Lung (tissue), 12 donors: ENCODE results near the gene MAP3K12. TPM values are rescaled to one million over a fixed set of nuclear protein-coding genes. Genes with fewer than 3 reads are reported as not detected.

Source experiments
- ATAC-seq: fragments of 200-7000 bp; cut with Tn5 transposase; one replicate; pipeline ENCODE4 v1.9.1; 2020; ENCODE audit warnings: moderate number of reproducible peaks; ENCODE audit not compliant: insufficient read depth, low FRiP score
- DNase-seq, 3 donors: peaks; one replicate each; pipeline ENCODE4 v3.0.0-alpha.2; 2013 to 2017
- H3K27ac ChIP-seq, 2 donors: one replicate each; pipeline ENCODE4 v1.5.1; 2013; ENCODE audit warnings: mild to moderate bottlenecking in 2 of 2, moderate library complexity in 2 of 2, control low read depth in 1 of 2, inconsistent platforms in 1 of 2, low read depth in 1 of 2, low read length in 1 of 2
- H3K27me3 ChIP-seq, 3 donors: one replicate each; pipeline ENCODE4 v1.5.1; 2013; ENCODE audit warnings: low read length in 2 of 3; ENCODE audit not compliant: control insufficient read depth in 3 of 3, insufficient read depth in 3 of 3
- H3K36me3 ChIP-seq, 4 donors: one replicate each; pipeline ENCODE4 v1.5.1; 2013; ENCODE audit warnings: low read length in 4 of 4, mild to moderate bottlenecking in 1 of 4, moderate library complexity in 1 of 4; ENCODE audit not compliant: control insufficient read depth in 4 of 4, insufficient read depth in 4 of 4
- H3K4me1 ChIP-seq, 5 donors: one replicate each; pipeline ENCODE4 v1.5.1; 2013; ENCODE audit warnings: low read length in 5 of 5, mild to moderate bottlenecking in 2 of 5, moderate library complexity in 1 of 5; ENCODE audit not compliant: control insufficient read depth in 5 of 5, insufficient read depth in 5 of 5
- H3K4me3 ChIP-seq: one replicate; pipeline ENCODE4 v1.5.1; 2013; ENCODE audit warnings: mild to moderate bottlenecking, control low read depth, moderate library complexity
- H3K9ac ChIP-seq, 2 donors: one replicate each; pipeline ENCODE4 v1.5.1; 2013; ENCODE audit warnings: low read length in 2 of 2, control low read depth in 1 of 2; ENCODE audit not compliant: insufficient read depth in 1 of 2
- H3K9me3 ChIP-seq, 4 donors: one replicate each; pipeline ENCODE4 v1.5.1; 2013; ENCODE audit warnings: low read length in 3 of 4, mild to moderate bottlenecking in 1 of 4, moderate library complexity in 1 of 4; ENCODE audit not compliant: control insufficient read depth in 4 of 4, insufficient read depth in 3 of 4
- WGBS, 2 donors: extraction: QIAGEN DNeasy Blood & Tissue Kit; methylation state at CpG; one replicate each; pipeline ENCODE4 v1.1.7; 2013; 5-methylcytosine and 5-hydroxymethylcytosine counted together
- polyA plus RNA-seq, 2 donors: library from polyadenylated mRNA; stranded (reverse); fragments of 200-250 nt; gene quantifications; one replicate each; pipeline ENCODE4 v1.2.1, GENCODE V29; 2013
- total RNA-seq, 2 donors: library from RNA; depleted of rRNA in 1 of 2; stranded (reverse); fragments of >200 nt in 1 of 2; gene quantifications; one replicate each; pipeline ENCODE4 v1.2.1, GENCODE V29; 2014 to 2021
- TF ChIP-seq, protein P1 (sequence below): IDR thresholded peaks from 2 replicates; pipeline ENCODE4 v1.5.1; 2012; ENCODE audit warnings: mild to moderate bottlenecking; ENCODE audit errors: control extremely low read depth, extremely low read depth
- donor health status: control.
- donor health status: control.
- donor health status: Bipolar disorder and iron deficiency.
- donor health status: healthy.
- donor health status: DM: yes; HTN: yes; CAD: no.

MAP3K12 gene
- total and polyA plus RNA-seq, 4 donors: 13.4 to 25.4 (median 20.1) TPM

DNA sequence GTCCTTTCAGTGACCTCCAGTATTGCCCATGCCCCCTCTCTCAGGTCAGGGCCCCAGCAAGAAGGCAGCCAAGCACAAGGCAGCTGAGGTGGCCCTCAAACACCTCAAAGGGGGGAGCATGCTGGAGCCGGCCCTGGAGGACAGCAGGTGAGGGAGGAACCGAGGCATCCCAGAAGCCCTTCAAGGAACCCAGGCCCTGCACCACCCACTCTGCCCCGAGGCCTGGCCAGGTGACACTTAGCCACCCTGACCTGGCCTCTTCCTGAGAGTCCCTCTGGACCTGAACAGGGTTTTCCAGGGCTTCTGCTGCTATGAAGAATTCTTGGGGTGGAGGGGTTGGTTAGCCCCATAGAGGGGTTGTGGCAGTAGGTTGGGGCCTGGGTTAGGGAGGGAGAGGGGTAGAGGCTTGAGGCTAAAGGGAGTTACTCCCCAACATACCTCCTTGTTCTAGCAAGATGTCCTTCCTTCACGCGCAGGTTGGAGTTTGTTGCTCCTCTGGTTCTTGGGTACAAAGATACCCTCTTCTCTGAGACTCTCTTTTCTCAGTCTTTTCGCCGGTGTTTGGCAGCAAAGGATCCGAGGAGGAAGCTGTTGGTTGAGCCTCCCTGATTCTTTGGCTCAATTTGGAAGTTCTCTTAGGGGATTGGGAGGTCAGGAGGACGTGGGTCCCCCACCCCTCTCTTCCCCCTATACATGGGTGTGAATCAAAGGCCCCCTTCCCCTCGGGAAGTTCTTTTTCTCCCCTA lies 3.9 kb upstream of the MAP3K12 start:
- ATAC-seq (no peak), DNase-seq (no peak)
- peak overlapping the region in 1 of 2 donors; percentile 72 for H3K27ac ChIP-seq
- peaks cover 5 to 40% (median 15%) of the 10 kb centered on the region in 5 donors for H3K4me1 ChIP-seq
- peaks cover 0 to 27% (median 13%) of the 10 kb centered on the region in 4 donors for H3K36me3 ChIP-seq
- 71 to 87% methylated on average over 10 of the region's 10 CpGs for WGBS, 2 donors
- TF ChIP-seq, protein P1, sequence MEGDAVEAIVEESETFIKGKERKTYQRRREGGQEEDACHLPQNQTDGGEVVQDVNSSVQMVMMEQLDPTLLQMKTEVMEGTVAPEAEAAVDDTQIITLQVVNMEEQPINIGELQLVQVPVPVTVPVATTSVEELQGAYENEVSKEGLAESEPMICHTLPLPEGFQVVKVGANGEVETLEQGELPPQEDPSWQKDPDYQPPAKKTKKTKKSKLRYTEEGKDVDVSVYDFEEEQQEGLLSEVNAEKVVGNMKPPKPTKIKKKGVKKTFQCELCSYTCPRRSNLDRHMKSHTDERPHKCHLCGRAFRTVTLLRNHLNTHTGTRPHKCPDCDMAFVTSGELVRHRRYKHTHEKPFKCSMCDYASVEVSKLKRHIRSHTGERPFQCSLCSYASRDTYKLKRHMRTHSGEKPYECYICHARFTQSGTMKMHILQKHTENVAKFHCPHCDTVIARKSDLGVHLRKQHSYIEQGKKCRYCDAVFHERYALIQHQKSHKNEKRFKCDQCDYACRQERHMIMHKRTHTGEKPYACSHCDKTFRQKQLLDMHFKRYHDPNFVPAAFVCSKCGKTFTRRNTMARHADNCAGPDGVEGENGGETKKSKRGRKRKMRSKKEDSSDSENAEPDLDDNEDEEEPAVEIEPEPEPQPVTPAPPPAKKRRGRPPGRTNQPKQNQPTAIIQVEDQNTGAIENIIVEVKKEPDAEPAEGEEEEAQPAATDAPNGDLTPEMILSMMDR: no peak
- no peaks in the 10 kb centered on the region for H3K9me3 ChIP-seq
- no peaks in the 10 kb centered on the region for H3K27me3 ChIP-seq
- no peak overlapping the region for H3K4me3 ChIP-seq
- H3K9ac ChIP-seq: peak overlapping the region; percentile 0 to 34

GRCh38 chr12:53502331-53502730 lies 3.1 kb upstream of the MAP3K12 start:
- no peak overlapping the region for H3K4me3 ChIP-seq
- WGBS, 2 donors: 54 to 65% methylated on average over 9 of the region's 9 CpGs
- H3K4me1 ChIP-seq: peaks cover 5 to 40% (median 15%) of the 10 kb centered on the region in 5 donors
- H3K9me3 ChIP-seq: no peaks in the 10 kb centered on the region
- DNase-seq (peak in 1 of 3 donors; percentile 40), ATAC-seq (no peak)
- TF ChIP-seq, protein P1: no peak
- H3K27me3 ChIP-seq: no peaks in the 10 kb centered on the region
- peak overlapping the region; percentile 56 to 99 for H3K27ac ChIP-seq
- H3K9ac ChIP-seq: peak overlapping the region in 1 of 2 donors; percentile 75
- H3K36me3 ChIP-seq: peaks cover 0 to 29% (median 13%) of the 10 kb centered on the region in 4 donors

GRCh38 chr12:53501615-53502181 lies 2.4 kb upstream of the MAP3K12 start:
- peaks cover 5 to 43% (median 15%) of the 10 kb centered on the region in 5 donors for H3K4me1 ChIP-seq
- no peak for DNase-seq
- ATAC-seq: no peak
- WGBS, 2 donors: 59 to 67% methylated on average over 10 of the region's 10 CpGs
- H3K9me3 ChIP-seq: no peaks in the 10 kb centered on the region
- TF ChIP-seq, protein P1: no peak
- peak overlapping the region in 1 of 2 donors; percentile 75 for H3K9ac ChIP-seq
- H3K4me3 ChIP-seq: peak overlapping the region; percentile 33
- no peaks in the 10 kb centered on the region for H3K27me3 ChIP-seq
- peak overlapping the region; percentile 56 to 99 for H3K27ac ChIP-seq
- peaks cover 0 to 23% (median 8%) of the 10 kb centered on the region in 4 donors for H3K36me3 ChIP-seq
